ENCODE measurements around the gene LPAR1. TPM values are rescaled to one million over a fixed set of nuclear protein-coding genes. Genes with fewer than 3 reads are reported as not detected.

Gene LPAR1
- total RNA-seq, 2 donors from 2014 or later: 5.0 to 5.9 TPM

- Histone ChIP-seq H3K4me3 (ENCODE audit: low read length) (no peak overlapping the region), H3K27me3 (ENCODE audit: control insufficient read depth, insufficient read depth, low read length, poor library complexity, severe bottlenecking) (no peaks in the 10 kb centered on the region), H3K27ac (ENCODE audit: low read depth, low read length) (no peak overlapping the region), H3K9ac (ENCODE audit: extremely low read depth, low read length, poor library complexity, severe bottlenecking) (no peak overlapping the region), H3K36me3 (ENCODE audit: control insufficient read depth, insufficient read depth, low read length) (no peaks in the 10 kb centered on the region), H3K9me3 (ENCODE audit: control insufficient read depth, low read length) (peaks cover 6% of the 10 kb centered on the region), H3K4me1 (ENCODE audit: control insufficient read depth, insufficient read depth, low read length) (no peaks in the 10 kb centered on the region)
- H3K27me3 Mint-ChIP-seq (ENCODE audit: insufficient read depth): no peaks in the 10 kb centered on the region
- TF ChIP-seq CTCF (conservative IDR thresholded peaks at IDR 0.05): no peak
- H3K9me3 Mint-ChIP-seq: no peaks in the 10 kb centered on the region
- H3K4me1 Mint-ChIP-seq: no peaks in the 10 kb centered on the region
- DNase-seq: no peak
- H3K4me3 Mint-ChIP-seq: no peak overlapping the region
- H3K27ac Mint-ChIP-seq: no peak overlapping the region
- WGBS, 2 experiments (ENCODE audit: insufficient coverage in 1 of 2, insufficient read length in 1 of 2): 90 to 93% methylated on average over 2 to 3 of the region's 3 CpGs
- H3K36me3 Mint-ChIP-seq (ENCODE audit: low read depth): no peaks in the 10 kb centered on the region
Observed at GRCh38 chr9:111058166-111058565, 19.9 kb upstream of the LPAR1 start.

GRCh38 chr9:111056538-111056937 is 18.3 kb upstream of the LPAR1 start:
- Histone ChIP-seq H3K27me3 (ENCODE audit: control insufficient read depth, insufficient read depth, low read length, poor library complexity, severe bottlenecking) (no peaks in the 10 kb centered on the region), H3K36me3 (ENCODE audit: control insufficient read depth, insufficient read depth, low read length) (no peaks in the 10 kb centered on the region), H3K4me3 (ENCODE audit: low read length) (no peak overlapping the region), H3K4me1 (ENCODE audit: control insufficient read depth, insufficient read depth, low read length) (no peaks in the 10 kb centered on the region), H3K9ac (ENCODE audit: extremely low read depth, low read length, poor library complexity, severe bottlenecking) (no peak overlapping the region), H3K27ac (ENCODE audit: low read depth, low read length) (no peak overlapping the region), H3K9me3 (ENCODE audit: control insufficient read depth, low read length) (peaks cover 6% of the 10 kb centered on the region)
- Mint-ChIP-seq H3K9me3 (no peaks in the 10 kb centered on the region), H3K27me3 (ENCODE audit: insufficient read depth) (no peaks in the 10 kb centered on the region), H3K27ac (no peak overlapping the region), H3K4me3 (no peak overlapping the region), H3K4me1 (no peaks in the 10 kb centered on the region), H3K36me3 (ENCODE audit: low read depth) (no peaks in the 10 kb centered on the region)
- WGBS, 2 experiments (ENCODE audit: insufficient coverage in 1 of 2, insufficient read length in 1 of 2): 86% methylated on average over 3 of the region's 3 CpGs; no CpG with 5 or more reads in 1 of the 2 experiments
- no peak for DNase-seq
- TF ChIP-seq CTCF (conservative IDR thresholded peaks at IDR 0.05): no peak

- no peak for TF ChIP-seq CTCF (conservative IDR thresholded peaks at IDR 0.05)
- no peaks in the 10 kb centered on the region for H3K4me1 ChIP-seq (ENCODE audit: control insufficient read depth, insufficient read depth, low read length)
- no peaks in the 10 kb centered on the region for H3K9me3 ChIP-seq (ENCODE audit: control insufficient read depth, low read length)
- no peaks in the 10 kb centered on the region for H3K36me3 Mint-ChIP-seq (ENCODE audit: low read depth)
- H3K4me1 Mint-ChIP-seq: no peaks in the 10 kb centered on the region
- no peak for DNase-seq
- H3K27ac Mint-ChIP-seq: no peak overlapping the region
- WGBS, 2 experiments (ENCODE audit: insufficient coverage in 1 of 2, insufficient read length in 1 of 2): 94 to 100% methylated on average over 1 to 2 of the region's 2 CpGs
- H3K27me3 Mint-ChIP-seq (ENCODE audit: insufficient read depth): peaks cover 2% of the 10 kb centered on the region
- no peaks in the 10 kb centered on the region for H3K9me3 Mint-ChIP-seq
- no peaks in the 10 kb centered on the region for H3K36me3 ChIP-seq (ENCODE audit: control insufficient read depth, insufficient read depth, low read length)
- no peak overlapping the region for H3K9ac ChIP-seq (ENCODE audit: extremely low read depth, low read length, poor library complexity, severe bottlenecking)
- H3K27me3 ChIP-seq (ENCODE audit: control insufficient read depth, insufficient read depth, low read length, poor library complexity, severe bottlenecking): no peaks in the 10 kb centered on the region
- H3K4me3 Mint-ChIP-seq: no peak overlapping the region
- no peak overlapping the region for H3K4me3 ChIP-seq (ENCODE audit: low read length)
- no peak overlapping the region for H3K27ac ChIP-seq (ENCODE audit: low read depth, low read length)
Observed at GRCh38 chr9:111052791-111053190, 14.5 kb upstream of the LPAR1 start.

All from endodermal cell (in vitro differentiated cells).